ENCODE measurements around the gene SPEM3.
"Not testable (repeated sequence)": the region's sequence is repeated elsewhere in the genome, so short reads cannot be mapped to it uniquely, and the experiment has no call there.

SPEM3 gene

DNA sequence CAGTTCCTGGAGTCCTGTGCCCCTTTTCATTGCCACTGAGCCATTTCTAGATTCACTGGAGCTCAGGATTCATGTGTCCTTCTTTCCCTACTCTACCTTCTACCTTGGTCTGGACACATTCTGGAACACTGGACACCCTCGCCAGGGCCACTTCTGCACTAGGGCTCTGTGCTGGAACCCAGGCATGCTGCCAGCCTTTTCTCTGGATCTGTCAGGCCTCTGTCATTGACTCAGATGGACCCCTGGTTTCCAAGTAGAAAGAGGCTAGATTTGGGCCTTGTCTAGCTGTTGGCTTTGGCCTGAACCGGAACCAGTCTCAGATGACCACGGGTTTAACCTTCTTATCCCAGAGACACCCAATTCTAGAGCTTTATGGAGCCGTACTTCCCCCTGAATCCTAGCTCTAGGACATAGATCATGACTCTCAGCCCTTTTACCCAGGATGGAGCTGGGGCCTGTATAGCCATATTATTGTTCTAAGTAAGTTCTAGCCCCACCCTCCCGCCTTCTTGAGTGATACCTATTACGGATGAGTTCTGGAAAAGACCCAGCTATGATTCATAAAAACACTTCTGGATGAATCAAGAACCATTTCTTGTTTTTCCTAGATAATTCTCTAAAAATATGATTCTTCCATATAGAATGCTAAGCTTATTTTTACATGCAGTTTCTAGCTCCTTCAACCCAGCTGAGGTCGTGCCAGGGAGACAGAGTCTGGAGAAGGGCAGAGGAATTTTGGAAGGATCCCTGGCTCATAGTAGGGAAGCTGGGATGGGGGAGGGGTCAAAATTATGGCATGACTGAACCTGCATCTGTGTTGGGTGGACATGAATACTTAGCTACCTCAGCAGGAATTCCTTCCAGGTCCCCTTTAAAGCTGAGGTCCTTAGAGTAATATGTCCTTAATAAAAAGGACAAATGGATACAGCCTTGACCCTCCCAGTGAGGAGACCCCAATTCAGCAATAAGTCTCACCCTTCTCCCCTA is 15.1 kb downstream of the SPEM3 start:
- DNase-seq = no peak

DNA sequence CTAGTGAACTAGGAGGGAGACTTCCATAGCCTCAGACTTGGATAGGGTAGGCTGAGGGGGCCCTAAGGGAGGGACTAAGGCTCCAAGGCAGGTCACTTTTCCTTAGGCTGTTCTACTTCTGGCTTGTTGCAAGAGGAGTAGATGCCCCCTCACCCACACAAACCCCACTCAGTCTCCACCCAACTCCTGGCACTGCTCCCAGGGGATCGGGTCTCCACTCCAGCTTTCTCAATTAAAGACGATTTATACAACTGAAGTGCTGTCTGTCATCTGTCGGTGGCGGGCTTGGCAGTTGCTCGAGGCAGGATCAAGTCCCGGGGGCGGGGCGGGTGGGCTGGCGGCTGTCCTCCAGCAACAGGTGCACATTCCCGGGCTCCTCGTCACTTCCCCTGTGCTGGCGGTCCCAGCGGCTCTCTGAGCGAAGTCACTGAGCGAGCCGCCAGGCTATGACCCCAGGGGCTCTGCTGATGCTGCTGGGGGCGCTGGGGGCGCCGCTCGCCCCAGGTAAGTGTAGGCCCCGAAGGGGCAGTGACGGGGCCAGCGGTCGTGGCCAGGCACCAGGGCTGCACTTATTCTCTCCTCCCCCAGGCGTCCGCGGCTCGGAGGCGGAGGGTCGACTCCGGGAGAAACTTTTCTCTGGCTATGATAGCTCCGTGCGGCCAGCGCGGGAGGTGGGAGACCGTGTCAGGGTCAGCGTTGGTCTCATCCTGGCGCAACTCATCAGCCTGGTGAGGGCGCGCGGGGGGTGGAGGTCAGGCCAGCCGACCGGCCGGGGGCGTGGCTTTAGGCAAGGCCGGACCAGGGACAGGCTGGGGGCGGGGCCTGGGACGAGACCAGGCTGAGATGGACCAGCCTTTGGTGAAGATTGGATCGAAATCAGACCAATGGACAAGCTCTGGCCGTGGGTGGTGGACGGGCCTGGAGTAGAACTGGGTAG is 16.3 kb downstream of the SPEM3 start, which contains the start of gene CHRNB1:
CHRNB1 (plus strand) TSS at position 380 of the 937 bp plus-strand sequence; CDS start at position 447, 67 bp downstream.
- peak; percentile 70 for DNase-seq

DNA sequence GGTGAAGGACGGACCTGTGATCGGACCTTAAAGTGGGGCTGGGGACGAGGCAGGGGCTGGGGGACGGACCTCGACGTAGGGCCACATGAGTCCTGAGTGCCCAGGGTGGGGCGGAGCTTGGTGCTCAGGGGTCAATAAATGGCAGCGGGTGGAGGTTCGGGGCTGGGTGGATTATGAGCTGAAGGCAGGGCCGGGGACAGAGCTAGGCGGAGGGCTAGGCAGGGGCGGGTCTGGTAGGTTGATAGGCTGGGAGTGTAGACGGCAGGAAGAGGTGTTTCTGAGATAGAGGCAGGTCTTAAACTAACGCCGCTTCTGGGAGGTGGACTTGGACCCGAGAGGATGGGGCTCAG is 16.9 kb downstream of the SPEM3 start:
- DNase-seq = no peak

DNA sequence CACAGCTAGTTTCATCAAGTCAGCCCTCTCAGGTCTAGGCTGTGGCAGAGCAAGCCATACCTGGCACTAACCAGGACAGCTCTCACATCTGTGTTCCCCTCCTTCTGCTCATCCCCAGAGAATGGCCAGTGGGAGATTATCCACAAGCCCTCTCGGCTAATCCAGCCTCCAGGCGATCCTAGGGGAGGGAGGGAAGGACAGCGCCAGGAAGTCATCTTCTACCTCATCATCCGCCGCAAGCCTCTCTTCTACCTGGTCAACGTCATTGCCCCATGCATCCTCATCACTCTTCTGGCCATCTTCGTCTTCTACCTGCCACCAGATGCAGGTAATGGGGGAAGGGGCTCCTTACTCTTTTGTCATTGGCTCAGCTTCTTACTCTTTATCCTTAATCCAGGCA is 19.8 kb downstream of the SPEM3 start:
- DNase-seq = no peak

DNA sequence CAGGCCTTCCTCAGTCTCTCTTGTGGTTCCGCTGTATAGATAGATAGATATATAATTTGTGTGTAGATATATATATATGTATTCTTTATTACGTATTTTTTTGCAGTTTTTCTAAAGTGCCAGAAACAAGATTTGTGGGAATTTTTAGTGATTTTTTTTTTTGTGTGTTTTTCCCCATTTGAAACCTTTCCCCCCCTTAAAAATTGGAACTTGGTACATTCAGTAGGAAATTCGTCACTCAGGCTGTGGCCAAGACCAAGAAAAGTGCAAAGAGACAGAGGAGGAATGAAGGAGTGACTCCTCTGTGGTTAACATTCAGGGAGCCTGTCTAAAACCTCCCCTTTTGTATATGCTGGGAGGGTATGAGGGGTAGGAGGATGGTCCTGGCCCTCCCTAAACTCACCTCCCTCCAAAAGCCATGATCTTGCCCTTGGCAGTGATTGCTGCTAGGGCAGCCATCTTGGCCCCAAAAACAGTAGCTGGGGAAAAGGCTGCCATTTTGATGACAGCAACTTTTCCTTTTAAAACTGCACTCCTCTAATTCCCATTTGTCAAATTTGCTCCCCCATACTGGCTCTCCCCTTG is 31.4 kb downstream of the SPEM3 start:
- no peak for DNase-seq

DNA sequence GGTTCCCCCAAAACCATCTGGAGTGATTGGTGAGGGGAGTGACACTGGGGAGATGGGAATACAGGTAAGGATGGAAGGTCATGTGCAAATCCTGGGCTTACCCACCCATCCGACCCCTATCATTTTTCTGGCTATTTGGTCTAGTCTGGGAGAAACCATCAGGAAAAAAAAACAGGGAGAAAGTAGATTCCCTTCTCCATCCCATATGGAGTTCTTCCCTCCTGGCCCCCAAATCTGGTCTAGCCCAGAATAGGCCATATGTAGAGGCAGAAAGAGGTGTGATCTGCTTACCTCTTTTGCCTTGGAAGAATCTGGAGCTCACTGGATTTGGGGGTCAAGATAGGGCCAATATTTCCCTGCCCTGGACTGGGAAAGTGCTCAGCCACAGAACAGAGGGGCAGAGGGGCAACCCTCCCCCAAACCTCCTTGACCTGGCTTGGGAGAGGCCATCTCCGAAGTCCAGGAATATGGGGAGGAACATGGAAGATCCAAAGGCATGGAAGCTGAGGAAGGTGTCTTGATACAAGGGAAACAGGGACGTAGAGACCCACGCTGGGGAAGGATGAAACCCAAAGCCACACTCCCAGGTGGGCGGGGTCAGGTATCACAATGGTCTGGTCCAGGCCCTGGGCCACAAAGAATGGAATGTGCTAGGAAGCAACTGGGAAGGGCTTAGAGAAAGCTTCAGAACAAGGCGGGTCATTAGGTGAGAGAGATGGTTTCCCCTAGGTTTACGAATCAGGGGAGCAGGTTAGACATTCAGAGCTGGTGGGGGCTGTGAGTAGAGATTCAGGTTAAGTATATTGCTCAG is 32.4 kb downstream of the SPEM3 start:
- DNase-seq = no peak

DNA sequence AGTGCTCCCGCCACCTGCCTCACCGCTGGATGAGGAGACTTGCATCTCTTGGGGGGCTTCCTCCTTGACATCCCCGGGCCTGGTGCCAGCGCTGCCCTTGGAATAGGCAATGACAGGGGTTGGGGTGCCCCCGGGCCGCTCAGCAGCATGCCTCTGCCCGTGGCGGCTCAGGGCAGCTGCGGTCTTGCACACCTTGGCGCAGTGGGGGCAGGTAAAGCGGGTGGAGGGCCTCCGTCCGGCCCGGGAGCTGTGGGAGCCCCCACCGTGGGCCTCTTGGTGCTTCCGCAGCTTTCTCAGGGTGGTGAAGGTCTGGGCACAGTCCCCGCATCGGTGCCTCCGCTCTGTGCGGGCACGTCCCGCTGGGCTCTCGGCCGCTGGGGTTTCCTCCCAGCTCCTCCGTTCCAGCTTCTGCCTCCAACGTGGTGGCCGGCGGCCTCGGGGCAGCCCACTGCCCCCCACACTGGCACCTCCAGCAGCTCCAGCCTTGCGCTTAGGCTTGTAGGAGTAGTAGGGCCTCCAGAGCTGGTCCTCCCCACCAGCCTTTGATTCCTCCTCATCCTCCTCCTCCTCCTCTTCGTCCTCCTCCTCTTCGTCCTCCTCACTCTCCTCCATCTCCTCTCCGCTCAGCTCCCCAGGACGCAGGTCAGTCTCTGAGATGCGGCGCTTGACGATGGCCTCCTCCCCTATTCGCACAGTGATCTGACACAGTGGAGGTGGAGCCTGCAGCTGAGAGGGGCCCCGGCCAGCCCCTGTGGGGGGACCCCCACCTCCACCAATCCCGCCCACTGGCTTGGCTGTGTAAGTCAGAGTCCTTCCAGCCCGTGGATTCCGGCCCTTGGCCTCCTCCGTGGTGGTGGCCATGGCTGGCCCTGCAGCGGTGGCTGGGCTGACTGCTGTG is 34.1 kb downstream of the SPEM3 start:
- DNase-seq = no peak

DNA sequence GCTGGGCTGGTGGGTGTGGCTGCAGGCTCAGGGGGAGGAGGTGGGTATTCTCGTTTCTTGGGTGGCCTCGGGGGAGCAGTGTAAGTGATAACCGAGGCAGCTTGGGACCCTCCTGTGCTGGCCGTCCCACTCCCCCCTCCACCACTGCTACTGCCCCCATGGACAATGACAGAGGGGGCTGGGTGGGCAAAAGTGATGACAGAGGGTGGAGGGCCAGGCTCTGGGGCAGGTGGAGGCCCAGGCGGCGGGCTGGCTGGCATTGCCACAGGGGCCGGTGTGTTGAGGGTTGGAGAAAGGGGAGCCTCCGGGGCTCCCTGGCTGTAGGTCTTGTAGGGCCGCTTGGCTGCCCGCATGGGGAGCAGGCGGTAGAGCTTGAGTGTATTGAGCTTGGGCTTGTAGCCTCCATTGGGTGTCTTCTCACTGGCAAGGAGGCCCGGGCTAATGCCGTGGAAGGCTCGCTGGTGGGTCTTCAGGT is 34.8 kb downstream of the SPEM3 start:
- DNase-seq = no peak

DNA sequence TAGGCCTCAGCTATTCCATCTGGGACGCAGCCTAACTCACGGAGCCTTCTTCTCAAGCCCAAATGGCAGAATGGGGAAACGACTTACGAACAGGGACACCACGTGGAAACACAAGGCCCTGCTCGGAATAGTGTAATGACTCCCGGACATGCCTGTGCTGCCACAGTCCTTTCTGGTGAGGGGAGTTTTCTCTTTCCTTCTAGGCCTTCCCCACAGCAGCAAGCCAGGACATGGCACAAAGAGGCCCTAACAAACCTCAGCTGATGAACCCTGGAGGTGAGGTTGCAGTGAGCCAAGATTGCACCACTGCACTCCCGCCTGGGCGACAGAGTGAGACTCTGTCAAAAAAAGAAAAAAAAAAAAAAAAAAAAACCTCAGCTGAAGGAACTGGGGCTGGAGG is 35.4 kb downstream of the SPEM3 start:
- DNase-seq = no peak

DNA sequence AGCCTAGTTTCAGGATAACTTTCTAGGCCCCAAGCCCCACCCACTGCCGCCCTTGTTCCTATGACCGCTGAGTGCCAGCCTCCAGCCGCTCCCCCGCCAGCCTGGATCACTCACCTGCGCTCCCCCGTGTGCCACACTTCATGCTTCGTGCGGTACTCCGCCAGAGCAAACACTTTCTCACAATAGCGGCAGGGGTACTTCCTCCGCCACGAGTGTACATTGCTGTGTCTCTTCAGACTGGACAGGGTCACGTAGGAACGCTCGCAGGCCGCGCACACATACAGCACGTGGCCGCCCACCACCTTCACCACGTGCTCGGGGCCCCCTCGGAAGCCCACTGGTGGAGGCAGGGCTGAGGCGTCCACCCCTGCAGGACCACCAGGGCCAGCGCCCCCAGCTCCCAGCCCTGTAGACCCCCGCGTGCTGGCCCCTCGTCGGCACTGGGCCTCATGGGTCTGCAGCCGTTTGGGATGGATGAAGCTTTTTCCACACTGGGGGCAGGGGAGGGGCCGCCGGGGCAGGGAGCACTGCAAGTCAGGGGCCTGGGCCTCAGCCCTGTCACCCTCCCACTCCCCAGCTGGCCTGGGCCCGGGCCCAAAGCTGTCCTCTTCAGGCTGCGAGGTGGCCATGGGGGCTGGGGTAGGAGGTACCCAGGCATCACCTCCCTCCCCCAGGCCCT is 37.1 kb downstream of the SPEM3 start:
- DNase-seq = no peak

DNA sequence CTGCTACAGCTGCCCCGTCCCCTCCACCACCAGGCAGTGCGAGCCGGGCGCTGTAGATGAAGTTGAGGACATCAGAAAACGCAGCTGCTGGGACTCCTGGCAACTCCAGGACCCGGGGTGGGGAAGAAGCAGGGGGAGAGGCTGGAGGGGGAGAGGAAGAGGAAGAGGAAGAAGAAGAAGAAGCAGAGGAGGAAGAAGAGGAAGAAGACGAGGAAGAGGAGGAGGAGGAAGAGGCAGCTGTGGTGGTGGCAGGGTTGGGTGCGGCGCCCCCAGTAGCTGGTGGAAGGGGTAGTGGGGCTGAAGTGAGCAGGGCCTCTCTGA is 37.6 kb downstream of the SPEM3 start:
- no peak for DNase-seq

DNA sequence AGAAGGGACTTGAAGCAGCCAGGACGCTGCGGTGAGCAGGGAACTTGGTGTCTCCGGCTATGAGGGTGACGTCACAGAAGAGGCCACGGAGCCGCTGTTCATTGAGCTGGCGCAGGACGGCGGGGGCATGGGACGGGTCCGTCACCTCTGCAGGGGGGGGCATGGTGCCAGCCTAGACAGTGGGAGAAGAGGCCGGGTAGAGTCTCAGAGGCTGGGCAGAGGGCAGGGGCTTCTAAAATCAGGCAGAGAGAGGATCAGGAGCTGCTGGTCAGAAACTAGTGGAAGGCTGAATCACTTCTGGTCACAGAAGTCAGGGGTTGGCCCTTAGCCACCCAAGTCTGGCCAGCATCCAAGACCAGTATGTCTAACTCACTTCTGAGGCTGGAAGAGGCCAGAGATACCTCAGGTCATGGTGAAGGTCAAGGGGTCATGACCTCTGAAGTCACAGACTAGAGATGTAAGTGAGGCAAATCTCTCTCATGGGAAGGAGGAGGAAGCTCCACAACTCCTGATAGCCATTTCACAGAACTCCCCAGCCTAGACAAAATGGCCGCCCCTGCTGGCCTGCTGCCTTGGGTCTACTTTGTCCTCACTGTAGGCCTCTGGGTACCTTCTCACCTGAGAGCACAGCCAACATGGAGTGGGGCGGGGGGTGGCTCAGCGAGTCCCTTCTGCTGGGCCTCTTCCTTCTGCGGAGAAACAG is 38.1 kb downstream of the SPEM3 start:
- no peak for DNase-seq

DNA sequence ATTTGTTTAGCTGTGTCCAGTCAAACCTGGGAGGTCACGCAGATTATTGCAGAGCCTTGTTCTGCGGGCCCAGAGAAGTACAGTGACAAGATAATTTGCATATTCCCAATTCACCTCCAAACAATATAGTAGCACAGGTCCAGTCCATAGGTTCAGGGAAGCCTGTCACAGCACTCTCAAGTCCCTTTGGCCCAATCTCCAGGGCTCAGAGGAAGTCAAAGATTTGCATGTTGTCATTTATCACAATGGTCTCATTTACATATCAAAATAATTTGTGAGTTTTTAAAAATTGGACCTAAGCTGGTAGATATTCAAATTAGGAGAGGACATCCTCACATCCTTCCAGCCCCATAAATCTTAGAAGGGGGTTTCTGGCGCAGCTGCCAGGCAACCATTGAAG is 38.8 kb downstream of the SPEM3 start:
- no peak for DNase-seq

DNA sequence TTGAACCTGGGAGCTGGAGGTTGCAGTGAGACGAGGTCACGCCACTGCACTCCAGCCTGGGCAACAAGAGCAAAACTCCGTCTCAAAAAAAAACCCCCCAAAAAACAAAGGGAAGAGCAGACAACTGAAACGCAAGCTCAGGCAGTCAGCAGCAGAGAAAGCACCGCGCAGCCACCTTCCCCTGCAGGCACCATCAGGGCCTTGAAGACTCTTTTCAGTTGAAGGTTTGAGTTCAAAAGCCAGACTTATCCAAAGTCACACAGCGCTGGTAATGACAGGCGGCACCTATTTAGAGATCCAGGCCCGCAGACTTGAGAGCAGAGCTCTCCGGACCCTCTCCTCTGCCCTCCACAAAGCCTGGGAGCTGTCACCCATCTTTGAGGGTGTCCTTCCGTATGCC is 39.6 kb downstream of the SPEM3 start:
- DNase-seq = no peak

DNA sequence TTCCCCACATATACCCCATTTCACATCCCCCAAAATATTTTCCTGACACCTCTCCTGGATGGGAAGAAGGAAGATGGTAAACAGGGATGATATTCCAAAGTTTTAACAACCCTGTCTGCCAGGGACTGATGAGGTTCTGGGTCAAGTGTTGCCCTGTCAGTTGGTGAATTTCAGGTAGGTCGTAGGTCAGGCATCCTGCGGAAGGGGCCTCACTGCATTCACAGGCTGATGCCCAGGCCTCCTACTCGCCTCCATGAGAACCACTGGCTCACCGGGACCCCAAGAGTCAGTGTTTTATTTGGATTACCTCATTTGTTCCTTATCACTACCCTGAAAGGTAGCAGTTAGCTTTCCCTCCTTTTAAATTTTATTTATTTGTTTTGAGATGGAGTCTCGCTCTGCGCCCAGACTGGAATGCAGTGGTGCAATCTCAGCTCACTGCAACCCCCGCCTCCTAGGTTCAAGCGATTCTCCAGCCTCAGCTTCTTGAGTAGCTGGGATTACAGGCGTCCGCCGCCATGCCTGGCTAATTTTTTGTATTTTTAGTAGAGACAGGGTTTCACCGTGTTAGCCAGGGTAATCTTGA is 40.2 kb downstream of the SPEM3 start:
- DNase-seq = no peak

DNA sequence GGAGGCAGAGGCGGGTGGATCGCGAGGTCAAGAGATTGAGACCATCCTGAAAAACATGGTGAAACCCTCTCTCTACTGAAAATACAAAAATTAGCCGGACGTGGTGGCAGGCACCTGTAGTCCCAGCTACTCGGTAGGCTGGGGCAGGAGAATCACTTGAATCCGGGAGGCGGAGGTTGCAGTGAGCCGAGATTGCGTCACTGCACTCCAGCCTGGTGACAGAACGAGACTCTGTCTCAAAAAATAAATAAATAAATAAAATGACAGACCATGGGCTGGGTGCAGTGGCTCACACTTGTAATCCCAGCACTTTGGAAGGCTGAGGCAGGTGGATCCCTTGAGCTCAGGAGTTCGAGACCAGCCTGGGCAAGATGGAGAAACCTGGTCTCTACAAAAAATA is 41.2 kb downstream of the SPEM3 start:
- not testable (repeated sequence) for DNase-seq

DNA sequence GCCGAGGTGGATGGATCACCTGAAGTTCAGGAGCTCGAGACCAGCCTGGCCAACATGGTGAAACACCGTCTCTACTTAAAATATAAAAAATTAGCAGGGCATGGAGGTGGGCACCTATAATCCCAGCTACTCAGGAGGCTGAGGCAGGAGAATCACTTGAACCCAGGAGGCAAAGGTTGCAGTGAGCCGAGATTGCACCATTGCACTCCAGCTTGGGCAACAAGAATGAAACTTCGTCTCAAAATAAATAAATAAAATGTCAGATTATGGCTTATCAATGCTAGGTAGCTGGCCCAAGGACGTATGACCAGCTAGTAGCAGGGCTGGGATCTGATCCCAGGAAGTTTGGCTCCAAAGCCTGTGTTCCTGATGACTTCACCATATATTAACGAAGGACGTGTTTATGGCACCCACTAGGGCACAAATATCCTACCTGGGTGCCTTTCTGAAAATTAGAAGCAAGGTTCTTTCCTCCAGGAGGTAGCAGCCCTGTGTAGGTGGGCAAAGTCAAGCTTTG is 41.9 kb downstream of the SPEM3 start:
- not testable (repeated sequence) for DNase-seq

DNA sequence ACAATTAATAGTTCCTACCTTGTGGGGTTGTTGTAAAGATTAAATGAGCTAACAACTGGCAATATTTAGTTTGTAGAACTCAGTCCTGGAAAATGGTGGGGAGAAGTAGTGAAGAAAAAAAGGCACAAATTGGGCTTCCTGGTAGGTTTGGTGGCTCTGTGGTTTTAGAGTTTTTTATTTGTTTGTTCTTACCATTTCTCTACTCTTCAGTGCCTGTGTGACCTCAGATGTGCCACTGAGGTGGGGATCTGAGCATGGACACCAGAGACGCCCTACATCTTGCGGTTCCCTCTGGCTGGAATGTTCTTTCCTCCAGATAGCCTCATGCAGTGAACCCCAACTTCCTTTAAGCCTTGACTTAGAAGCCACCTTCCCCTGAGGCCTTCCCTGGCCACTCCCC is 43.1 kb downstream of the SPEM3 start:
- DNase-seq = no peak

DNA sequence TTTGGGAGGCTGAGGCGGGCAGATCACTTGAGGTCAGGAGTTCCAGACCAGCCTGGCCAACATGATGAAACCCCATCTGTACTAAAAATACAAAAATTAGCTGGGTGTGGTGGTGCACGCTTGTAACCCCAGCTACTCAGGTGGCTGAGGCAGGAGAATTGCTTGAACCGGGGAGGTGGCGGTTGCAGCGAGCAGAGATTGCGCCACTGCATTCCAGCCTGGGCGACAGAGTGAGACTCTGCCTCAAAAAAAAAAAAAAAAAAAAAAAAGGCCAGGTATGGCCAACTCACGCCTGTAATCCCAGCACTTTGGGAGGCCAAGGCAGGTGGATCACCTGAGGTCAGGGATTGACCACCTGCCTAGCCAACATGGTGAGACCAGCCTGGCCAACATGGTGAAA is 46.1 kb downstream of the SPEM3 start:
- not testable (repeated sequence) for DNase-seq
